Stomach (tissue), 4 donors: ENCODE measurements around the gene ELF1.

Source experiments
- CTCF ChIP-seq, 7 experiments: fragments of 450-650 bp in 4 of 7; fragments of 200-600 bp in 3 of 7; sonication (generic) in 3 of 7; IDR thresholded peaks; one replicate each; pipeline ENCODE4 v1.5.1; 2016 to 2019; ENCODE audit warnings: antibody characterized with exemption in 7 of 7, control low read depth in 2 of 7, mild to moderate bottlenecking in 1 of 7
- EP300 ChIP-seq: sonication (generic); formaldehyde crosslinking; IDR thresholded peaks from one replicate; pipeline ENCODE4 v1.6.1; 2017; ENCODE audit warnings: antibody characterized with exemption
- POLR2A ChIP-seq, 4 donors: fragments of 450-650 bp; IDR thresholded peaks; one replicate each; pipeline ENCODE4 v1.6.1; 2016; ENCODE audit warnings: antibody characterized with exemption in 4 of 4, control low read depth in 2 of 4, mild to moderate bottlenecking in 1 of 4, moderate library complexity in 1 of 4
- POLR2AphosphoS5 ChIP-seq, 3 donors: sonication (generic); formaldehyde crosslinking; IDR thresholded peaks; one replicate each; pipeline ENCODE4 v1.6.1; 2016; ENCODE audit warnings: antibody characterized with exemption in 3 of 3

- TF ChIP-seq POLR2A (IDR thresholded peaks at IDR 0.05), result no peak
- TF ChIP-seq CTCF (IDR thresholded peaks at IDR 0.05), result no peak
- TF ChIP-seq EP300, result no peak
- no peak for TF ChIP-seq POLR2AphosphoS5 (IDR thresholded peaks at IDR 0.05)
Measured at GRCh38 chr13:40940841-40941240, 78.3 kb downstream of the ELF1 start.
